Measurements from ENCODE around the gene STXBP1.

- TF ChIP-seq CTCF (IDR thresholded peaks at IDR 0.05) (no peak), POLR2A (IDR thresholded peaks at IDR 0.05) (no peak)
Measured at GRCh38 chr9:127684576-127684975, 72.5 kb downstream of the STXBP1 start.

Data from tibial nerve (tissue), 3 donors.